GM21576 (cell line): ENCODE results near the gene LARP1.
"Not testable (repeated sequence)": the region's sequence is repeated elsewhere in the genome, so short reads cannot be mapped to it uniquely, and the experiment has no call there.

Source experiments
- ATAC-seq: cut with Tn5 transposase; IDR thresholded peaks from one replicate; pipeline ENCODE4 v1.9.1; 2021; ENCODE audit warnings: mild to moderate bottlenecking, moderate library complexity; ENCODE audit not compliant: unreplicated experiment

Gene LARP1

DNA sequence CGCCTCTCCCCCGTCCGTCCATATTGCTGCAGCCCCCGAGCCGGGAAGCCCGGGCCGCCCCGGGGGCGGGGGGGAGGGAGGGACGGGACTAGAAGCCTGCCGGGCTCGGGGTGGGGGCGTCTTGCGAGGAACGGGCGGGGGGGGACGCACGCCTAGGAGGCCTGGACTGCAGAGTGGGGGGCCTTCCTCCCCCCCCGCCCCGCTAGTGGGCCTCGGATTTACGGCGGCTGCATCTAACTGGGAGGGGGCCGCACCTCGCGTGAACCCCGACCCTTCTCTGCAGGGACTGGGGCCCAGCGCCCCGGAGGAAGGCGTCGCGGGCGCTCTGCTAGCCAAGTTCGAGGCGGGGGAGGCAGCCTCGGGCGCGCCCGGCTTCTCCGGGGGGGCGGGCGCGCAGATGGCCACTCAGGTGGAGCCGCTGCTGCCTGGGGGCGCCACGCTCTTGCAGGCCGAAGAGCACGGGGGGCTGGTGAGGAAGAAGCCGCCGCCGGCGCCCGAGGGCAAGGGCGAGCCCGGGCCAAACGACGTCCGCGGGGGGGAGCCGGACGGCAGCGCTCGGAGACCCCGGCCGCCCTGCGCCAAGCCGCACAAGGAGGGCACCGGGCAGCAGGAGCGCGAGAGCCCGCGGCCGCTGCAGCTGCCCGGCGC lies at the start of gene LARP1:
Gene LARP1, plus strand, starts transcription at position 17 of the 648 bp plus-strand sequence. Its CDS starts 381 bp downstream, at position 398.
- ATAC-seq: peak; percentile 6

DNA sequence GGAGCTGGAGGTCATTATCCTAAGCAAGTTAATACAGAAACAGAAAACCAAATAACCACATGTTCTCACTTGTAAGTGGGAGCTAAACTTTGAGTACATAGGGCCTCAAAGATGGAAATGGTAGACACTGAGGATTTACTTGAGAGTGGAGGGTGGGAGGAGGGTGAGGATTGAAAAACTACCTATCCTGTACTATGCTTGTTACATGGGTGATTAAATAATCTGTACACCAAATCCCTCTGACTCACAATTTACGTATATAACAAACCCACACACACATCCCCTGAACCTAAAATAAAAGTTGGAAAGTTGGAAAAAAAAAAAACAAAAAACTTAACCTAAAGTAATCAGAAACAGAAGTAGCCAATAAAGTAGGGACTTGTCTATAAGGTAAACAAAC lies 48.8 kb upstream of the LARP1 start:
- no peak for ATAC-seq

DNA sequence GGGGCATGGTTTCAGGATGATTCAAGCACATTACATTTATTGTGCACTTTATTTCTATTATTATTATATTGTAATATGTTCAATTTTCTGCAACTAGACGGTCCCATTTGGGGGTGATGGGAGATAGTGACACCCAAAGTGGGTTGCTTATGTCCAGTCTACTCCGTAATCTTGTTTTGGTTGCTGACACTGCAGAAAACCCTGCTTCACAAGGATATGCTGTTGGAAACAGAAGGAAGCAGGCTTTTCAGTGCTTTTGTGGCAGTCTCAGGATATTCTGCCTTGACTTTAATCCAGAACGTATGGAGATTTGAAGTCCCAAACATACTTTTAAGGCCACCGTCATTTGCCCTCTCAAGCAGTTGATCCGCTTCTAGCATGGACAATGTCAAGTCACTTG lies 47.5 kb upstream of the LARP1 start:
- ATAC-seq: no peak

DNA sequence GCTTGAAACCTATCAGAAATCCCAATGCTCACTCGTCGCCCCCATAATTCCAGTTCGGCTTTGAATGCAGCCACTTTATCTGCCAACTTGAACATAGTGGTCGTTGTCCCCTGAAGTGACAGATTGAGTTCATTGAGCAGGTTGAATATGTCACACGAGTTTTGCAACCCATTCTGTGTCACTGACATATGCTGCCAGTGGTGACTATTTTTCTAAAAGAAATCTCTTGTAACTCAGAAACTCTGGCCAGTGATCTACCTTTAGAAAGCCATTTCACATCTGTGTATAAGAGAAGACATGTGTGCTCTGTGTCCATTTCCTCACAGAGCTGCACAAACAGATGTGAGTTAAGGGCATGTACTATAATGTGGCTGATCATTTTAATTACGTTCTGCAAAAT lies 47.0 kb upstream of the LARP1 start:
- no peak for ATAC-seq

DNA sequence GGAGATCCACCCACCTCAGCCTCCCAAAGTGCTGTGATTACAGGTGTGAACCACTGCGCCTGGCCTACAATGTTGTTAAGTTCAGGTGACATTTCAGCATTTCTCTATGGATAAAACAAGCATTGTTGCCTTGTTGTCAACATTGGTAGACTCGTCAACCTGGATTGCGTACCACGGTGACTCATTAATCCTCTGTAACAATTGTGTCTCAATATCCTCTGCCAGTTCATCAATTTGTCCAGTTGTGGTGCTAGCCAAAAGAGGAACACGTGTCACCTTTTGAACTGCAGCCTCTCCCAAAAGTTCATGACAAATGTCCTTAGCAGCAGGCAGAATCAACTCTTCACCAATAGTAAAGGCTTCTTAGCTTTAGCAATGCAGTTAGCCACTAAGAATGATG lies 46.3 kb upstream of the LARP1 start:
- no peak for ATAC-seq

DNA sequence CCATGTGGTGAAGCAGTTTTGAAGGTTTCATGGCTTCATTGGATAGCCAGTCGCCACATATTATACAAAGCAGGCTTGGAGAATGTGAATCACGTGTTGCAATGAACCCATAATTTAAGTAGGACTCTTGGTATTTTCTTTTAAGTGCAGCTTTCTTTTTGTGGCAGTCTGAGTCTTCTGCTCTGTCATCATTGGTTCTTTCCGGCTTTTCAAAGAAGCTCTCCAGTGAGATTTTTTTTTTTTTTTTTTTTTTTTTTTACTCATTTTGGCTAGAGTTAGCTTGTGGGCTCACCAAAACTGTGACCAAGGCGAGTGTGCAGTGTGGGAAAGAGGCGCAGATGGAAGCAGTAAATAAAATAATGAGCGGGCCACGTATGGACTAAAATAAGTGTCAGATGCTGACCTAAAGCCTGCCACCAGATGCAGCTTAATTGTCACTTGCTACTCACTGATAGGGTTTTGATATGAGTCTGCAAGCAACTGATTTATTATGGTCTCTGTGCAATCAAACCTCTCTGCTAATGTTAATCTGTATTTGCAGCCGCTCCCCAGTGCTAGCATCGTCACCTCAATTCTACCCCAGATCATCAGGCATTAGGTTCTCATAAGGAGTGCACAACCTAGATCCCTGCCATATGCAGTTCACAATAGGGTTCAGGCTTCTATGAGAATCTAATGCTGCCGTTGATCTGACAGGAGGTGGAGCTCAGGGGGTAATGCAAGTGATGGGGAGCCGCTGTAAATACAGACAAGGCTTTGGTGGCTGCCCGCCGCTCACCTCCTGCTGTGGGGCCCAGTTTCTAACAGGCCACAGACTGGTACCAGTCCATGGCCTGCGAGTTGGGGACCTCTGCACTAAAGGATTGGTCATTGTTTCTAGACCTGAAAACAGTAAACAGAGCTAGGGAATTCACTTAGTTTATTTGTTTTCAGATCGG lies 45.5 kb upstream of the LARP1 start:
- no peak for ATAC-seq

DNA sequence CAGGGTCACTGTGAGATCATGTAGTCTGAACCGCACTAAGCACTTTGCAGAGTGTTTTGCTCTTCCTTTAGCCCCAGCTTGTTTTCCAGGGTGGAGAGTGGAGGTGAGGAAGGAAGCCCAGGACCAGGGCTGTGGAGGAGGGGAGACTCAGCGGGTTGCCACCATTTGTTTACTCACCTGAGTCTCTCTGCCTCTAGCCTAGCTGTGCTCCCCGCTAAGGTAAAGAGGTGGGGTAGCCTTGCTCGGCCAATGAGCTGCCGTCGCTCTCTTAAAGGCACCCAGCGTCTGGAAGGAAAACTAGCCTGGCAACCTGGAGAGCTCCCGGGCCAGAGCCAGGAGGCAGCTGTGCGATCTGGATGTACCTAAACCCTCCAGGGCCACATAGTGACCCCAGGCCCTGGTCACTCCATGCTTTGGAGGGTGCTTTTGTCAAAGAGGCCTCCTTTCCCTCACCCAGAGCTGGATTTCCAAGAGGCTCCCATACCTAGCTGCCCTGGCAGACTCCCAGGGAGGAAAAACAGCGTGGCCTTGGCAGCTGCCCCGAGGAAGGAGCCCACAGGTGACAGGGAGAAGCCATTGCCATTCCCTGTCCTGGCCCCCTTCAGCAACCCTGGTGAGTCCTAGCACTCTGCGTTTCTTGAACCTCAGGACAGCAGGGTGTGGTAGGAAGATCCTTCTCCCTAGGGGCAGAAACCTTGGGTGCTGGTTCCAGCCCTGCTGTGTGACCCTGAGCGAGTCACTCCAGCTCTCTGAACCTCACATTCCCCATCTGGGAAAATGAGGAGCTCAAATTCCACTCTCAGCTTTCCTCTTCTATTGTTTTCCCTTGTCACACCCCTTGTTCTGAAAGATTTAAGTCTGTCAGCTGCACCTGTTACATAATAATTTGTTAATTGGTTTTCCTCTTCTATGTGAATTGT lies 42.4 kb upstream of the LARP1 start:
- no peak for ATAC-seq

DNA sequence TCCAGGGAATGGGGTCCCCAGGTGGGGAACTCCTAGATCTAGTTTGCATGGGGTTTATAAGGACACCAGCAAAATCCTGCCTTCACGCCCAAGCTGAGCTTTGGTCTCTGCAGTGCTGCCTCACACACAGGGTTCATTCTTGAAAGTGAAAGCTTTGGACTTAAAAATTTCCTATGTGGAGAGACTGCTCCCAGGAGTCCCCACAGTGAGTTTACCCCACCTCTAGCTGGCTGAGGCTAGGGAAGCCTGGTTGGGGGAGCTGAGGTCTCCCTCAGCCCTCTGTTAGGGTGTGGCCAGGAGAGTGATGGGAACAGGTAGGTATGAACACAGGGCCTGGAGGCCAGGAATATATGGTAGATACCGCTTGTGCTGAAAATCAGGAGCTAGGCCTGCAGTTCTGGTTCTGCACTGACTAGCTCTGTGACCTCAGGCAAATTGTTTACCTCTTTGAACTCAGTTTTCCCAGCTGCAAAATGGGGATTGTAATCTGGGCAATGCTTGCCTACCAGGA lies 41.5 kb upstream of the LARP1 start:
- ATAC-seq: no peak

DNA sequence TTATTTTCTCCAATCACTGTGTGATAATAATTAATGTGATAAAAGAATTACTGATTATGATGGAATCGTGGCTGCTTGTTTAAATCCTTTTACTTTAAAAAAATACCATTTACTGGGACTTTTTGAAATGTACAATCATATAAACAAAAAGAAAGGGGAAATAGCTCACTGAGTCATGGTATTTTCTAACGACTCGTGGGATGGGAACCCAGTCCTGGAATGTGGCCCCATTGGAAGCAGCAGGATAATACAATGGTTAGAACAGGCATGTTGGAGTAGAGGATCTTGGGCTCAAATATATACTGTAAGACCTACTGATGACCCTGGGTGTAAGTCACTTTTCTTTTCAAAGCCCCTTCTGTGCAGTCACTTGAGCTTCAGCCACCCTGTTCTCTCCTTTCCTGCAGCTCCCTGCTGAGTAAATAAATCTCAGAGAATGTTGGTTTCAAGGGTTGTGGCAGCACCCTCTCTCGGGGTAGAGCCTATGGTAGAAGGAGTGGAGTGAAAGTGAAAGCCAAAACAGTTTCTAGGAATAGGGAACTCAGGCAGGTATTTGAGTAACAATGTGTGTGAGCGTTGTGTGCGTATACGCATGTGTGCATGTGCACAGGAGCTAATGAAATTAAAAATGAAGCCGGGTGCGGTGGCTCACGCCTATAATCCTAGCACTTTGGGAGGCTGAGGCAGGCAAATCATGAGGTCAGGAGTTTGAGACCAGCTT lies 40.8 kb upstream of the LARP1 start:
- peak; percentile 68 for ATAC-seq

DNA sequence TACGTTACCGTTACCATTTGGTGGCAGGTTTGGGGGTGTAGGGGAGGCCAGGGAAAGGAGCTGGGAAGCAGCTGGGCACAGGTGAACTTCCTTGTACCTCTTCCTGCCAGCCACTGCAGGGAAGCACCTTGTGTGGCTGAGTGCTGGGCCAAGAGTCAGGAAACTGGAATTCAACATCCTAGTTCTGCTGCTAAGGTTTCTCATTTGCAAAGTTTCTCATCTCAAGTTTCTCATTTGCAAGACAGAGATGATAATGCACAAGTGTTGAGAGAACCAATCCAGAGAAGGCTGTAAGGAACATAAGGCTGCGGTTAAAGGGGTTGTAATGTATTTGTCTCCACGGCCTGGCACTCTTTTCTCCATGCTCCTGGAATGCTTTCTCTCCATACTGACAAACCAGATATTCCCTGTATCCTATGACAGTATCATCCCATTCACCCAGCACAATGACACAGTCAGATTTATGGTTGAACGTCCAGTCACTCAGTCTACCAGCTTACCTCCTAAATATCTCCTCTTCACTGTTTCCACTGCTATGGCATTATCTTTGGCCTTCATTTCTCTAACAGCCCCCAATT lies 33.6 kb upstream of the LARP1 start:
- no peak for ATAC-seq

DNA sequence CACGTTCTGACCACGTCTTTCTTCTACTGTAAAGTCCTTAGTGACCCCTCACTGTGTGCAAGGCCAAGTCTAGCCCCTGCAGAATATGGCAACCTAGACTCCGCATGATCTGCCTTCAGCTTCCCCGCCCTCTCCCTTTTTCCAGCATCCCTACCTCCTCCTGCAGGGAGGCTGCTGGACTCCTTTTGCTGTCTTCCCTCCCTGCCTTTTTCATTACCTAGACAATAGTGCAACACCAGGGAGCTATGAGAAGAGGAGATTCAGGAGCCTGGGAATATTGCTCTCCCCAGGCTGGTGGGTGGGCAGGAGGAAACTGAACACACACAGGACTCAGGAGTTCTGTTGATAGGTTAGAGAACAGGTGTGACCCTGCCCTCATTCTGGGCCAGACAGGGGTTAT lies 33.1 kb upstream of the LARP1 start:
- no peak for ATAC-seq

DNA sequence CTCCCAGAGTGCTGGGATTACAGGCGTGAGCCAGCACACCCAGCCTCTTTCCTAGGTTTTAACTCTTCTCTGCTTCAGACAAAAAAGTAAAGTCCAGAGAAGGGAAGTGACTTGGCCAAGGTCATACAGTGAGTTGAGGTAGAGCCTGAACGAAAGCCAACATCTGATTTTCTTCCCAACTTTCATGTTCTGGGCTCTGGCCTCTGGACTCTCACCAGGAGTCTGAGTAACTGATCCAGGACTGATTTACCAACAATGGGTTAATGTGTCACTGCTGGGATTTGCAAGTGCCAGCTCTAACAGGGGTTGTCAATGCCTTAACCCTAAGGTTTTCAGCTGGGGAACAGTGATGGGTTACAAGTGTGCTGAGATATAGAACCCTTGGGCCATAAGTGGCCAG lies 32.2 kb upstream of the LARP1 start:
- ATAC-seq: no peak

DNA sequence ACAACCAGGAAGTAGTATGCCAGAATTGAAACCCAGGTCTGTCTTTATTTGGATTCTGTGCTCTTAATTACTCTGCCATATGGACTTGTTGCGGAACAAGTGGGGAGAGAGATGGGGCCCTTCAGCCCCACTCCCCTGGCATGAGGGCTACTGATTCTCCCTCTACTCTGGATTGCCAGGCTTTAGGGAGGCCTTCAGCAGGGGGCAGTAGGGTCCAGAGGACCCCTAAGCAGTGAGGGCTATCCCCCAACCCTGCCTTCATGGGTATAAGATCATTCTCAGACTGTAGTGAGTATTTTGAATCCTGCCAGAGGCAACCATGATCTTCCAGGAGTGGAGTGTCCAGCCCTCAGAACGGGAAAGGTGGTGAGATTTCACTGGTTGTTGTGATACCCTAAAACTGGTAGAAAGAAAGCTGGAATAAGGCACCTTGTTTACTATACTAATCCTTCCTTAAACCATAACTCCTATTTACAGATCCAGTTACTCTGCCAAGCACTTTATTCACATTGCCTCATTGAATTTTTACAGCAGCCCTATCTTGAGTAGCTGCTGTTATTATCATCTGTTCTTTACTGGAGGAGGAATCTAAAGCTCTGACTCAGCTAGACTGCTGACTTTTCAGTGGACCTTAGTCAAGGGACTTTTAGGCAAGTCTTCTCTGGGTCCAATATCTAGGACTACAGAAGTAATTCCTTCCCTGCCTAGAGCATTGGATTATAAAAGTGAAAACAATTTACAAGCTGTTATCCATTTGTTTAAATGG lies 31.3 kb upstream of the LARP1 start:
- ATAC-seq: no peak

DNA sequence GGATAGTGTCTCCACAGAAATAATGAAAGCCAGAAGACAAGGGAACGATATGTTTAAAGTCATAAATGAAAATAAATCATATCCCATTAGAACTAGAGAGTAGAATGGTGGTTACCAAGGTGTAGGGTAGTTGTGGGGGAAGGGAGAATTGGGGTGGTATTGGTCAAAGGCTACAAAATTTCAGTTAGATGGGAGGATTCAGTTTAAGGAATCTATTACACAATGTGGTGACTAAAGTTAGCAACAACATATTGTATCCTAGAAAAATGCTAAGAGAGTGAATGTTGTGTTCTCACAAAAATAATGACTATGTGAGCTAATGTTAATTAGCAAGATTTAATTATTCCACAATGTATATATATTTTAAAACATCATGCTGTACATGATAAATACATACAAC lies 27.8 kb upstream of the LARP1 start:
- no peak for ATAC-seq

DNA sequence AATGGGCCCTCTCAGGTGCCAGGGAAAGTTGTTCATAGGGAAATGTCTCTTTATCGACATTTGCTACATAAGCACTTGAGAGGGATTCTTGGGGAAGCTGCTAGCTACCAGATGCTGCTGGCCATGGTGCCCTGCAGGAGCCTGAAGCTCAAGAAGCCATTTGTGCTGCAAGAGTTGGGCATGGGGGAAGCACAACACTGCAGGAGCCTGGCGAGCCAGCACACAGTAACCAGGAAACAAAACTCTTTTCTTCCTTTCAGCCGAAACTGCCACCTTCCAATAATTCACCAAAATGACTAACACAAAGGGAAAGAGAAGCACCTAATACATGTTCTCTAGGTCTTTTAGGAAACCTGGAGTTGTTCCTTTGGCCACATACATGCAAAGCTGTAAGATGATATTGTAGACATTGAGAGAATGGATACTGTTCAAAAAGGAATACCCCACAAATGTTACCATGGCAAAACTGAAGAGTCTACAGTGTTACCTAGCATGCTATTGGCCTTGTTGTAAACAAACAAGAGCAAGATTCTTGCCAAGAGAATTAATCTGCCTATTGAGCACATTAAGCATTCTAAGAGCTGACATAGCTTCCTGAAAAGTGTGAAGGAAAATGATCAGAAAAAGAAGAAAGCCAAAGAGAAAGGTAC lies 26.1 kb upstream of the LARP1 start:
- ATAC-seq: no peak

DNA sequence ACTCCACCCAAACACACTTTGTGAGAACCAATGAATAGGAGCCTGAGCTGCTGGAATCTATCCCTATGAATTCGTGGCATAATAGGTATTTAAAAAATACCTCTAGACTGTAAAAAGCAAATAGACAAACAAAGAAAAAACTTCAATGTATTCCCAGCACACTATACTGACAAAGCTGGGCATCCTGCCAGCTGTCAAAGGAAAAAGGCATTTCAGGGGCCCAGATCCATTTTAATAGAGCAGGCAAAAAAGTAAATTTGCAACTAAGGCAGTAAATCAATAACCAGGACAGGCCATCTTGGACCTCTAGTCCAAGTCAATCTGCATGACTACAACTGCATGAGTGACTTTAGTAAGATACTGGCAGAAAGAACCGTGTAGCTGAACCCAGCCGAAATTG lies 25.6 kb upstream of the LARP1 start:
- no peak for ATAC-seq

DNA sequence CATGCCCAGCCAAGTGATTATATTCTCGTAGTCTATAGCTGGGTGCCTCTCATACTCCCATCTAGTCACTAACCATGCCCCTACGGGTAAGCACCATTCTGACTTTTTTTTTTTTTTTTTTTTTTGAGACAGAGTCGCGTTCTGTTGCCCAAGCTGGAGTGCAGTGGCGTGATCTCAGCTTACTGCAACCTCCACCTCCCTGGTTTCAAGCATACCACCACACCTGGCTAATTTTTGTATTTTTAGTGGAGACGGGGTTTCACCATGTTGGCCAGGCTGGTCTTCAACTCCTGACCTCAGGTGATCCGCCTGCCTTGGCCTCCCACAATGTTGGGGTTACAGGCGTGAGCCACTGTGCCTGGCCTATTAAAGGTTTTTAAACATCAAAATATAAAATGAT lies 24.4 kb upstream of the LARP1 start:
- not testable (repeated sequence) for ATAC-seq

DNA sequence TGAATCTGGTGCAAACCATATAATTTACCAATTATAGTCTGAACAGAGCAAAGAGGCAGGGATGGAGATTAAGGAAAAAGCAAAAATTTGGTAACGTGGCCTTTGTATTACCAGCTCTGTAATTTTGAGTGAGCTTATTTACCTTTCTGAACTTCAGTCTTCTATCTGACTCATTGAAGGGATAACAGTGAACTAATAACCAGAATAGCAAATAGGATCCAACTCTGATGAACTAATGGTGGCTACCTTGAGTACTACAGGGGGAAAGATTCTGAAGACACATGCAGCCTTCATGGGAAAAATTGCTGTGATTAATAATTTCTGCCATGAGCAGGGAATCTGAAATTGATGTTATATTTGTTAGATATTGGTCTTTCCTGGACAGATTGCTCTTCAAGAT lies 23.0 kb upstream of the LARP1 start:
- ATAC-seq: no peak
